Measurements from ENCODE around the gene NXT1. TPM values are rescaled to one million over a fixed set of nuclear protein-coding genes. Genes with fewer than 3 reads are reported as not detected.

Gene NXT1
- total RNA-seq, 1 donor from 2014 or later = 17.9 TPM

DNA sequence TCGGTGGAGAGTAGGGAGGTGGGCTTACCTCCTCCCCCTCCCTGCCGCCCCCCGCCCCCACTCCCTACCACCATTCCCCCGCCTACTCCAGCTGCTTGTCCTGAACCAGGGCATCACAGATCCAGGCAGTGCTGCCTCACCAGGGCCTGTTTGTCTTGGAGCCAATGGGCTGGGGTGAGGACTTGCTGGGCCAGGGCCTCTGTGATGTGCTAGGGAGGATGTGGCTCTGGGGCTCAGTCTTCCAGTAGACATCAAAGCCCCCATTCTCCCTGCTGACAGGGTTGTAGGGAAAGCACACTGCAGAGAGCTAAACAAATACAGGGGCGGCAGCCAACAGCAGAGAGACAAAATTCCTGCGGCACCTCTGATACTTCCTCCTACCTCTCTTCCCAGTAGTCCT, 48.2 kb upstream of the NXT1 start:
- no peak for FAIRE-seq
- Histone ChIP-seq H3K9ac (ENCODE audit: low read length) (no peak overlapping the region), H3K4me1 (ENCODE audit: insufficient read depth, low read length) (no peaks in the 10 kb centered on the region), H4K20me1 (ENCODE audit: insufficient read depth, low read length) (no peaks in the 10 kb centered on the region), H2AFZ (ENCODE audit: low read depth, low read length) (no peak overlapping the region), H3K4me2 (ENCODE audit: low read length) (no peak overlapping the region), H3K27me3 (ENCODE audit: insufficient read depth, low read length) (no peaks in the 10 kb centered on the region), H3K27ac (ENCODE audit: low read depth, low read length) (no peak overlapping the region), H3K36me3 (ENCODE audit: insufficient read depth, low read length) (no peaks in the 10 kb centered on the region), H3K79me2 (ENCODE audit: insufficient read depth, low read length) (no peaks in the 10 kb centered on the region), H3K9me3 (ENCODE audit: insufficient read depth, low read depth, low read length) (no peaks in the 10 kb centered on the region), H3K4me3 (ENCODE audit: insufficient read depth, low read depth, low read length) (no peak overlapping the region)
- Mint-ChIP-seq H3K27ac (ENCODE audit: unreplicated experiment) (no peak overlapping the region), H3K9me3 (ENCODE audit: unreplicated experiment) (no peaks in the 10 kb centered on the region), H3K36me3 (ENCODE audit: low read depth, unreplicated experiment) (no peaks in the 10 kb centered on the region), H3K4me3 (ENCODE audit: unreplicated experiment) (no peak overlapping the region), H3K4me1 (ENCODE audit: low read depth, unreplicated experiment) (peaks cover 8% of the 10 kb centered on the region), H3K27me3 (ENCODE audit: low read depth, unreplicated experiment) (peaks cover 42% of the 10 kb centered on the region)
- no peak for DNase-seq (ENCODE audit: low read depth)
- TF ChIP-seq EZH2 (IDR thresholded peaks at IDR 0.05; ENCODE audit: insufficient read depth, low read length) = no peak
- TF ChIP-seq, protein P1, sequence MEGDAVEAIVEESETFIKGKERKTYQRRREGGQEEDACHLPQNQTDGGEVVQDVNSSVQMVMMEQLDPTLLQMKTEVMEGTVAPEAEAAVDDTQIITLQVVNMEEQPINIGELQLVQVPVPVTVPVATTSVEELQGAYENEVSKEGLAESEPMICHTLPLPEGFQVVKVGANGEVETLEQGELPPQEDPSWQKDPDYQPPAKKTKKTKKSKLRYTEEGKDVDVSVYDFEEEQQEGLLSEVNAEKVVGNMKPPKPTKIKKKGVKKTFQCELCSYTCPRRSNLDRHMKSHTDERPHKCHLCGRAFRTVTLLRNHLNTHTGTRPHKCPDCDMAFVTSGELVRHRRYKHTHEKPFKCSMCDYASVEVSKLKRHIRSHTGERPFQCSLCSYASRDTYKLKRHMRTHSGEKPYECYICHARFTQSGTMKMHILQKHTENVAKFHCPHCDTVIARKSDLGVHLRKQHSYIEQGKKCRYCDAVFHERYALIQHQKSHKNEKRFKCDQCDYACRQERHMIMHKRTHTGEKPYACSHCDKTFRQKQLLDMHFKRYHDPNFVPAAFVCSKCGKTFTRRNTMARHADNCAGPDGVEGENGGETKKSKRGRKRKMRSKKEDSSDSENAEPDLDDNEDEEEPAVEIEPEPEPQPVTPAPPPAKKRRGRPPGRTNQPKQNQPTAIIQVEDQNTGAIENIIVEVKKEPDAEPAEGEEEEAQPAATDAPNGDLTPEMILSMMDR (IDR thresholded peaks at IDR 0.05; ENCODE audit: insufficient read depth, low read depth, low read length) = no peak

DNA sequence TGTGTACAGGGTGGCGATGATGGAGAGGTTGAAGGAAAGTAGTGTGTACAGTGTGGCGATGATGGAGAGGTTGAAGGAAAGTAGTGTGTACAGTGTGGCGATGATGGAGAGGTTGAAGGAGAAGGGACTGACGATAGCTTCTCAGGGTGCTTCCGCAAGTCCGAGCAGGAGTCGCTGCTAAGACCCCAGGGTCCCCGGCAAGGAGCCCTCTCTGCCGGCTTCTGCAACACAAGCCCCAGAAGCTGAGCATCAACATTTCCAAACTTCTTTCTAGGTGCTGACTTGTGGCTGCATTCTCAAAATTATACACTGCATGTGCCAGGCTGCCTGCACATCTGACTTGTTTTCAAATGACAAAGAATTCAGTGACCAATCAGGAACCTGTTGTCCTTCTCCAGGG, 47.8 kb upstream of the NXT1 start:
- Mint-ChIP-seq H3K4me1 (ENCODE audit: low read depth, unreplicated experiment) (peaks cover 8% of the 10 kb centered on the region), H3K4me3 (ENCODE audit: unreplicated experiment) (no peak overlapping the region), H3K9me3 (ENCODE audit: unreplicated experiment) (peaks cover 2% of the 10 kb centered on the region), H3K27ac (ENCODE audit: unreplicated experiment) (no peak overlapping the region), H3K27me3 (ENCODE audit: low read depth, unreplicated experiment) (peaks cover 38% of the 10 kb centered on the region), H3K36me3 (ENCODE audit: low read depth, unreplicated experiment) (no peaks in the 10 kb centered on the region)
- H3K4me1 ChIP-seq (ENCODE audit: insufficient read depth, low read length) = no peaks in the 10 kb centered on the region
- no peaks in the 10 kb centered on the region for H3K27me3 ChIP-seq (ENCODE audit: insufficient read depth, low read length)
- H3K79me2 ChIP-seq (ENCODE audit: insufficient read depth, low read length) = no peaks in the 10 kb centered on the region
- no peak overlapping the region for H3K9ac ChIP-seq (ENCODE audit: low read length)
- DNase-seq (ENCODE audit: low read depth) = no peak
- TF ChIP-seq, protein P1 (IDR thresholded peaks at IDR 0.05; ENCODE audit: insufficient read depth, low read depth, low read length) = no peak
- no peak for TF ChIP-seq EZH2 (IDR thresholded peaks at IDR 0.05; ENCODE audit: insufficient read depth, low read length)
- H4K20me1 ChIP-seq (ENCODE audit: insufficient read depth, low read length) = no peaks in the 10 kb centered on the region
- H3K9me3 ChIP-seq (ENCODE audit: insufficient read depth, low read depth, low read length) = no peaks in the 10 kb centered on the region
- no peak overlapping the region for H3K4me3 ChIP-seq (ENCODE audit: insufficient read depth, low read depth, low read length)
- FAIRE-seq = no peak
- H3K27ac ChIP-seq (ENCODE audit: low read depth, low read length) = no peak overlapping the region
- no peaks in the 10 kb centered on the region for H3K36me3 ChIP-seq (ENCODE audit: insufficient read depth, low read length)
- no peak overlapping the region for H2AFZ ChIP-seq (ENCODE audit: low read depth, low read length)
- H3K4me2 ChIP-seq (ENCODE audit: low read length) = no peak overlapping the region

DNA sequence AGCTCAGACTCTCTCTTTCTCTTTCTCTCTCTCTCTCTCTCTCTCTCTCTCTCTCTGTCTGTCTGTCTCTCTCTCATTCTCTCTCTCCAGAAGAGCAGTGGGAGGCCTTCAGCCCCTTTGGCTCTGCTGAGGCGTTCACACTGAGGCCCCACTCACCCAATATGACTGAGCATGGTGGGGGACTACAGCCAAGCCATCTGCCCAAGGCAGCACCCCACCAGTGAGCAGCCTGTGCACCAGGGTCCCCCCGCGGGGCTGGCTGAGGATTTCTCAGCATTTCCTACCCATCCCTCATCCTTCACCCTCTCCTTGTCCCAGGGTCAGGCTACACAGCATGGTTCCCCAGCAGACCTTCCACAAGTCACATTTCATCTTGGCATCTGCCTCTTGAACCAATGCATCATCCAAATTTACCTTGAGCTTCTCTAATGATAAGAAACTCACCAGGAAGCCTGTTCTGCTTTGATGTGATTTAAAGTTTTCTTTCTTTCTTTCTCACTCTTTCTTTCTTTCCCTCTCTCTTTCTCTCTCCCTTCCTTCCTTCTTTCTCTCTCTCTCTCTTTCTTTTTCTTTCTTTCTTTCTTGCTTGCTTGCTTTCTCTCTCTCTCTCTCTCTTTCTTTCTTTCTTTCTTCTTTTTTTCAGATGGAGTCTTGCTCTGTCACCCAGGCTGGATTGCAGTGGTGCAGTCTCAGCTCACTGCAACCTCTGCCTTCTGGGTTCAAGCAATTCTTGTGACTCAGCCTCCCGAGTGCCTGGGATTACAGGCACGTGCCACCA, 47.1 kb upstream of the NXT1 start:
- Histone ChIP-seq H4K20me1 (ENCODE audit: insufficient read depth, low read length) (no peaks in the 10 kb centered on the region), H3K36me3 (ENCODE audit: insufficient read depth, low read length) (no peaks in the 10 kb centered on the region), H3K79me2 (ENCODE audit: insufficient read depth, low read length) (no peaks in the 10 kb centered on the region), H3K4me2 (ENCODE audit: low read length) (no peak overlapping the region), H3K27me3 (ENCODE audit: insufficient read depth, low read length) (no peaks in the 10 kb centered on the region), H3K27ac (ENCODE audit: low read depth, low read length) (no peak overlapping the region), H3K4me1 (ENCODE audit: insufficient read depth, low read length) (no peaks in the 10 kb centered on the region), H3K9me3 (ENCODE audit: insufficient read depth, low read depth, low read length) (no peaks in the 10 kb centered on the region), H3K9ac (ENCODE audit: low read length) (no peak overlapping the region), H2AFZ (ENCODE audit: low read depth, low read length) (no peak overlapping the region), H3K4me3 (ENCODE audit: insufficient read depth, low read depth, low read length) (no peak overlapping the region)
- Mint-ChIP-seq H3K9me3 (ENCODE audit: unreplicated experiment) (peaks cover 2% of the 10 kb centered on the region), H3K4me1 (ENCODE audit: low read depth, unreplicated experiment) (peaks cover 11% of the 10 kb centered on the region), H3K36me3 (ENCODE audit: low read depth, unreplicated experiment) (no peaks in the 10 kb centered on the region), H3K27ac (ENCODE audit: unreplicated experiment) (no peak overlapping the region), H3K4me3 (ENCODE audit: unreplicated experiment) (no peak overlapping the region), H3K27me3 (ENCODE audit: low read depth, unreplicated experiment) (peaks cover 37% of the 10 kb centered on the region)
- FAIRE-seq = no peak
- no peak for DNase-seq (ENCODE audit: low read depth)
- TF ChIP-seq EZH2 (IDR thresholded peaks at IDR 0.05; ENCODE audit: insufficient read depth, low read length) = no peak
- TF ChIP-seq, protein P1 (IDR thresholded peaks at IDR 0.05; ENCODE audit: insufficient read depth, low read depth, low read length) = no peak
